K562 (cell line): Measurements from ENCODE around the gene KCNQ4. TPM values are rescaled to one million over a fixed set of nuclear protein-coding genes. Genes with fewer than 3 reads are reported as not detected.

Experiments
- ATAC-seq: fragments of 200-7000 bp; cut with Tn5 transposase; 3 replicates; pipeline ENCODE4 v1.9.1; 2020; ENCODE audit warnings: moderate library complexity
- BruUV-seq: library from RNA; stranded (reverse); fragments of 400-500 nt; replicated peaks from 2 replicates; lab custom pipeline; 2021; lab: Mats Ljungman, UMichigan
- CTCF ChIA-PET: fragments of 300-600 bp; formaldehyde crosslinking; extraction: SDS; loops from one replicate; lab custom pipeline; 2021; ENCODE audit warnings: low intra/inter-chr PET ratio; lab: Yijun Ruan, JAX
- POLR2A ChIA-PET: fragments of 300-600, 350-650 bp; sonication (Branson Sonifier 250); formaldehyde crosslinking; extraction: SDS; loops from one replicate; lab custom pipeline; 2021; ENCODE audit warnings: antibody characterized with exemption, inconsistent platforms; lab: Yijun Ruan, JAX
- DNase-seq, 4 experiments: peaks; one replicate each; pipeline versions ENCODE4 v3.0.0 to v3.0.0-alpha.2; 2011 to 2018; ENCODE audit warnings: low spot score in 3 of 4, mixed read lengths in 3 of 4; ENCODE audit errors: extremely low read depth in 1 of 4
- FAIRE-seq: peaks from 2 replicates; lab custom pipeline; 2011; peaks lifted over from hg19 to GRCh38; lab: Jason Lieb, UNC
- H2AFZ ChIP-seq: 2 replicates; pipeline ENCODE4 v1.6.0; 2011; ENCODE audit warnings: low read depth, low read length, control low read depth, inconsistent platforms
- H3K27ac ChIP-seq: fragments of 200-600 bp; 3 replicates; pipeline ENCODE4 v1.8.0; 2011; ENCODE audit warnings: low read depth, mild to moderate bottlenecking, control low read depth, inconsistent platforms, low read length, moderate library complexity, mixed read lengths; ENCODE audit errors: extremely low read depth
- H3K27me3 ChIP-seq, 2 experiments: fragments of 300-600 bp in 1 of 2; 2 replicates in 1 of 2; 3 replicates in 1 of 2; pipeline versions ENCODE4 v1.6.0 to v1.8.0; 2011; ENCODE audit warnings: inconsistent platforms in 2 of 2, low read length in 2 of 2, mild to moderate bottlenecking in 1 of 2, mixed read lengths in 1 of 2, moderate library complexity in 1 of 2; ENCODE audit not compliant: control insufficient read depth in 2 of 2, insufficient read depth in 2 of 2
- H3K36me3 ChIP-seq: fragments of 300-600 bp; 3 replicates; pipeline ENCODE4 v1.8.0; 2011; ENCODE audit warnings: mild to moderate bottlenecking, low read length, inconsistent platforms; ENCODE audit not compliant: control insufficient read depth, insufficient read depth
- H3K4me1 ChIP-seq, 2 experiments: fragments of 200-600 bp in 1 of 2; replicated peaks in 1 of 2; 2 replicates in 1 of 2; 3 replicates in 1 of 2; pipeline versions ENCODE4 v1.5.1 to v1.8.0; 2011; ENCODE audit warnings: inconsistent platforms in 2 of 2, low read length in 2 of 2, mild to moderate bottlenecking in 1 of 2, mixed read lengths in 1 of 2, moderate library complexity in 1 of 2; ENCODE audit not compliant: control insufficient read depth in 2 of 2, insufficient read depth in 2 of 2
- H3K4me2 ChIP-seq: 2 replicates; pipeline ENCODE4 v1.6.1; 2011; ENCODE audit warnings: low read length, control low read depth, inconsistent platforms, mixed read lengths; ENCODE audit not compliant: insufficient read depth
- H3K4me3 ChIP-seq: fragments of 200-600 bp; sonication (generic), shearing (Covaris generic); 2 replicates; pipeline ENCODE4 v1.5.1; 2016; ENCODE audit warnings: control low read depth, inconsistent platforms
- H3K79me2 ChIP-seq: fragments of 200-600 bp; 3 replicates; pipeline ENCODE4 v1.8.0; 2011; ENCODE audit warnings: low read length, inconsistent platforms; ENCODE audit not compliant: control insufficient read depth, insufficient read depth
- H3K9ac ChIP-seq, 2 experiments: 2 replicates each; pipeline versions ENCODE4 v1.6.0 to v1.6.1; 2011; ENCODE audit warnings: low read depth in 2 of 2, low read length in 2 of 2, control low read depth in 1 of 2, inconsistent platforms in 1 of 2, mild to moderate bottlenecking in 1 of 2, mixed read lengths in 1 of 2; ENCODE audit not compliant: insufficient read depth in 1 of 2
- H3K9me1 ChIP-seq: one replicate; pipeline ENCODE4 v1.6.0; 2011; ENCODE audit warnings: inconsistent platforms, mild to moderate bottlenecking, low read length, moderate library complexity; ENCODE audit not compliant: control insufficient read depth, insufficient read depth
- H3K9me3 ChIP-seq: replicated peaks from 2 replicates; pipeline ENCODE4 v1.5.1; 2011; ENCODE audit warnings: low read depth, low read length, inconsistent platforms; ENCODE audit not compliant: control insufficient read depth, insufficient read depth
- H4K20me1 ChIP-seq: replicated peaks from 2 replicates; pipeline ENCODE4 v1.6.1; 2011; ENCODE audit warnings: low read length, inconsistent platforms, mixed read lengths; ENCODE audit not compliant: control insufficient read depth, insufficient read depth
- ADNP ChIP-seq: fragments of 200-800 bp; sonication (Bioruptor generic); IDR thresholded peaks from 2 replicates; pipeline ENCODE4 v1.6.1; 2016; ENCODE audit warnings: missing genetic modification characterization, missing compliant biosample characterization
- ATF3 ChIP-seq, 2 experiments: fragments of 450-650 bp in 1 of 2; sonication (generic) in 1 of 2; formaldehyde crosslinking in 1 of 2; IDR thresholded peaks in 1 of 2; conservative IDR thresholded peaks in 1 of 2; 2 replicates each; pipeline versions ENCODE4 v1.6.1 to v1.8.1; 2016 to 2023; ENCODE audit warnings: mild to moderate bottlenecking in 2 of 2, moderate library complexity in 2 of 2, inconsistent platforms in 1 of 2, missing genetic modification reagents in 1 of 2
- BCLAF1 ChIP-seq, 2 experiments: fragments of 450-650 bp in 1 of 2; IDR thresholded peaks; 2 replicates each; pipeline ENCODE4 v1.6.1; 2011 to 2017; ENCODE audit warnings: low read depth in 2 of 2, antibody characterized with exemption in 1 of 2, borderline replicate concordance in 1 of 2, low read length in 1 of 2, mild to moderate bottlenecking in 1 of 2, mixed read lengths in 1 of 2; ENCODE audit not compliant: control insufficient read depth in 1 of 2
- BRD4 ChIP-seq: fragments of 200-600 bp; sonication (generic); IDR thresholded peaks from 2 replicates; pipeline ENCODE4 v1.6.1; 2017; ENCODE audit warnings: inconsistent platforms
- CSDE1 ChIP-seq, 2 experiments: fragments of 450-650 bp; IDR thresholded peaks; 2 replicates each; pipeline ENCODE4 v1.6.1; 2016; ENCODE audit warnings: mild to moderate bottlenecking in 1 of 2
- FOSL1 ChIP-seq: fragments of 200-800 bp; sonication (Bioruptor generic); conservative IDR thresholded peaks from 2 replicates; pipeline ENCODE4 v1.6.1; 2016; ENCODE audit warnings: missing genetic modification characterization, missing compliant biosample characterization
- HSF4 ChIP-seq: fragments of 250-450 bp; sonication (Bioruptor Pico); IDR thresholded peaks from 2 replicates; pipeline ENCODE4 v2.1.2; 2022; ENCODE audit warnings: mild to moderate bottlenecking, moderate library complexity, borderline replicate concordance
- JUND ChIP-seq, 2 experiments: IDR thresholded peaks; 2 replicates in 1 of 2; 3 replicates in 1 of 2; pipeline ENCODE4 v1.6.1; 2011; ENCODE audit warnings: borderline replicate concordance in 2 of 2, low read depth in 2 of 2, low read length in 2 of 2, improper control_type of control experiment in 1 of 2, missing biosample characterization in 1 of 2, missing genetic modification characterization in 1 of 2, missing genetic modification reagents in 1 of 2
- MAX ChIP-seq: sonication (generic); formaldehyde crosslinking; IDR thresholded peaks from 2 replicates; pipeline ENCODE4 v1.9.0; 2022; ENCODE audit warnings: mild to moderate bottlenecking, missing genetic modification reagents
- NCOA6 ChIP-seq: fragments of 450-650 bp; IDR thresholded peaks from 2 replicates; pipeline ENCODE4 v1.6.1; 2017; ENCODE audit warnings: mild to moderate bottlenecking
- SNRNP70 ChIP-seq: fragments of 200-400 bp; formaldehyde crosslinking; optimal IDR thresholded peaks from 2 replicates; pipeline ENCODE3; 2017; ENCODE audit warnings: low read depth, low read length
- STAT5A ChIP-seq: IDR thresholded peaks from 2 replicates; pipeline ENCODE4 v1.6.1; 2012; ENCODE audit warnings: low read length, inconsistent platforms, borderline replicate concordance
- TBP ChIP-seq: optimal IDR thresholded peaks from 2 replicates; pipeline ENCODE3; 2011; ENCODE audit warnings: low read depth, low read length, improper control_type of control experiment
- ZNF384 ChIP-seq: IDR thresholded peaks from 2 replicates; pipeline ENCODE4 v1.6.1; 2012; ENCODE audit warnings: low read depth, low read length, improper control_type of control experiment
- ZNF76 ChIP-seq: fragments of 250-450 bp; sonication (Bioruptor Pico); IDR thresholded peaks from 2 replicates; pipeline ENCODE4 v1.4.0; 2020; ENCODE audit warnings: mild to moderate bottlenecking, moderate library complexity, borderline replicate concordance
- WGBS: fragments of 100-300 bp; shearing (Covaris generic); methylation state at CpG from one replicate; pipeline ENCODE4 v1.1.6; 2016; ENCODE audit warnings: low coverage, mixed read lengths; ENCODE audit not compliant: insufficient coverage; ENCODE audit errors: missing lambda C conversion rate; 5-methylcytosine and 5-hydroxymethylcytosine counted together
- in situ Hi-C: fragments of 300-500 bp; cut with MboI; formaldehyde crosslinking; loops from 4 replicates; pipeline ENCODE4 v1.15.0; 2018; ENCODE audit warnings: inconsistent platforms, mixed read lengths
- intact Hi-C: fragments of 100-400 bp; cut with micrococcal nuclease; formaldehyde crosslinking; loops from 2 replicates; pipeline ENCODE4 v1.14.2; 2022
- polyA plus RNA-seq, 8 experiments: library from polyadenylated mRNA; depleted of rRNA in 4 of 8; stranded (reverse) in 5 of 8; unstranded in 3 of 8; fragments of >200 nt; fragmentation: Nextera tagmentation in 2 of 8; fragmentation: Illumina TruSeq in 1 of 8; extraction: Ambion mirVana in 2 of 8; extraction: Trizol in 1 of 8; gene quantifications; 2 replicates each; pipeline versions ENCODE4 v1.2.1 to v1.2.3, GENCODE V29; 2011 to 2014; ENCODE audit warnings: inconsistent platforms in 1 of 8, missing spikeins in 1 of 8
- total RNA-seq, 7 experiments: library from RNA; depleted of rRNA in 6 of 7; stranded (reverse); fragments of >200 nt in 6 of 7; fragmentation: Illumina TruSeq in 2 of 7; extraction: Trizol in 2 of 7; gene quantifications; 2 replicates each; pipeline versions ENCODE4 v1.2.1 to v1.2.3, GENCODE V29; 2011 to 2021; ENCODE audit warnings: low replicate concordance in 1 of 7

The KCNQ4 gene
- total and polyA plus RNA-seq, 9 of the 15 experiments (the other 6 are each of a cell fraction or from before 2014, with no cell fraction given) = 0.07 to 4.1 (median 0.79) TPM

- Histone ChIP-seq H3K9me1 (no peaks in the 10 kb centered on the region), H2AFZ (no peak overlapping the region), H3K27ac (no peak overlapping the region), H4K20me1 (0 out of 2 replicates have a peak, but pooled peaks cover 4% of the 10 kb centered on the region), H3K4me2 (no peak overlapping the region), H3K4me3 (no peak overlapping the region), H3K79me2 (peaks cover 21% of the 10 kb centered on the region), H3K4me1 (peaks cover 0 to 3% of the 10 kb centered on the region in 2 experiments; a peak in 2 of 5 replicates), H3K27me3 (no peaks in the 10 kb centered on the region)
- DNase-seq (no peak), FAIRE-seq (no peak)
- ChIA-PET POLR2A (interaction anchor here (0.6 to 1.8 kb wide), 3 partner anchors 13 to 365 kb away, joined by 3 to 7 read pairs (median 3); no protein-coding TSS in a partner anchor), CTCF (no interaction called here)
- WGBS = 81% methylated on average over 3 of the region's 3 CpGs
- in situ Hi-C loops = no loop called here
- no TSS peak for BruUV-seq
- TF ChIP-seq ZNF76 (CRISPR knock-in tag) (no peak), JUND (IDR thresholded peaks at IDR 0.05; ENCODE audit: borderline replicate concordance, low read depth, low read length) (no peak), JUND (tag; IDR thresholded peaks at IDR 0.05; ENCODE audit: borderline replicate concordance, low read depth, low read length) (no peak), BRD4 (no peak), MAX (no peak), HSF4 (CRISPR knock-in tag) (no peak), STAT5A (no peak), CSDE1 (IDR thresholded peaks at IDR 0.05) (no peak), ATF3 (IDR thresholded peaks at IDR 0.05) (no peak), ATF3 (CRISPR knock-in tag; conservative IDR thresholded peaks at IDR 0.05) (no peak), ZNF384 (no peak), SNRNP70 (no peak), TBP (no peak), ADNP (tag) (no peak), BCLAF1 (IDR thresholded peaks at IDR 0.05; ENCODE audit: borderline replicate concordance in 1 of 2, control insufficient read depth in 1 of 2, low read depth in 2 of 2, low read length in 1 of 2) (no peak), NCOA6 (no peak), FOSL1 (tag) (no peak)
- TF ChIP-seq, all 486 proteins: peak for 0
- intact Hi-C loops = no loop called here
- Histone ChIP-seq H3K9ac (no peak overlapping the region), H3K36me3 (peaks cover 80% of the 10 kb centered on the region), H3K9me3 (no peaks in the 10 kb centered on the region)
- ATAC-seq = no peak
These were observed 40.1 kb upstream of the KCNQ4 start for GRCh38 chr1:40743452-40743851.
